ENCODE data around the gene SCRN2. TPM values are rescaled to one million over a fixed set of nuclear protein-coding genes. Genes with fewer than 3 reads are reported as not detected.

SCRN2 gene
- total and polyA plus RNA-seq, 2 of the 13 experiments (the other 11 are each of a cell fraction or from before 2014, with no cell fraction given) = 21.7 to 29.5 TPM

GRCh38 chr17:47889734-47890529 lies 48.9 kb upstream of the SCRN2 start (continued):
- TF ChIP-seq SP2 (CRISPR knock-in tag; IDR thresholded peaks at IDR 0.05) (no peak), ZBTB42 (CRISPR knock-in tag; IDR thresholded peaks at IDR 0.05) (no peak), ZNF329 (CRISPR knock-in tag; IDR thresholded peaks at IDR 0.05; ENCODE audit: low read depth) (no peak), TOE1 (CRISPR knock-in tag; IDR thresholded peaks at IDR 0.05) (no peak), ZNF652 (CRISPR knock-in tag; IDR thresholded peaks at IDR 0.05; ENCODE audit: borderline replicate concordance, low read depth) (no peak), ZNF333 (CRISPR knock-in tag; IDR thresholded peaks at IDR 0.05; ENCODE audit: borderline replicate concordance) (no peak), ZNF335 (CRISPR knock-in tag; IDR thresholded peaks at IDR 0.05) (0 out of 2 replicates have a peak, but pooled peaks have one; percentile 18), ZNF7 (CRISPR knock-in tag; IDR thresholded peaks at IDR 0.05) (no peak), ZNF552 (CRISPR knock-in tag; IDR thresholded peaks at IDR 0.05; ENCODE audit: borderline replicate concordance) (no peak), ZNF597 (CRISPR knock-in tag; IDR thresholded peaks at IDR 0.05) (no peak), HBP1 (CRISPR knock-in tag; IDR thresholded peaks at IDR 0.05; ENCODE audit: low read depth) (no peak), ZNF572 (CRISPR knock-in tag; IDR thresholded peaks at IDR 0.05) (no peak), ADNP (CRISPR knock-in tag; IDR thresholded peaks at IDR 0.05) (no peak), ZNF251 (CRISPR knock-in tag; IDR thresholded peaks at IDR 0.05) (no peak), ZNF605 (CRISPR knock-in tag; IDR thresholded peaks at IDR 0.05) (no peak), SMAD3 (CRISPR knock-in tag; IDR thresholded peaks at IDR 0.05) (peak; percentile 62; the same call in 1 of the 2 replicates), ATRX (CRISPR knock-in tag; IDR thresholded peaks at IDR 0.05; ENCODE audit: borderline replicate concordance) (no peak), POGZ (CRISPR knock-in tag; IDR thresholded peaks at IDR 0.05) (no peak), RFXANK (CRISPR knock-in tag; IDR thresholded peaks at IDR 0.05) (no peak), ZNF496 (CRISPR knock-in tag; IDR thresholded peaks at IDR 0.05; ENCODE audit: insufficient replicate concordance) (no peak), THAP11 (CRISPR knock-in tag; IDR thresholded peaks at IDR 0.05) (0 out of 2 replicates have a peak, but pooled peaks have one; percentile 47), ZNF883 (CRISPR knock-in tag; IDR thresholded peaks at IDR 0.05; ENCODE audit: not compliant biosample characterization) (peak; percentile 54)
- TF ChIP-seq, protein P1, sequence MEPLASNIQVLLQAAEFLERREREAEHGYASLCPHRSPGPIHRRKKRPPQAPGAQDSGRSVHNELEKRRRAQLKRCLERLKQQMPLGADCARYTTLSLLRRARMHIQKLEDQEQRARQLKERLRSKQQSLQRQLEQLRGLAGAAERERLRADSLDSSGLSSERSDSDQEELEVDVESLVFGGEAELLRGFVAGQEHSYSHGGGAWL (CRISPR knock-in tag; IDR thresholded peaks at IDR 0.05) = no peak
- TF ChIP-seq, protein P2, sequence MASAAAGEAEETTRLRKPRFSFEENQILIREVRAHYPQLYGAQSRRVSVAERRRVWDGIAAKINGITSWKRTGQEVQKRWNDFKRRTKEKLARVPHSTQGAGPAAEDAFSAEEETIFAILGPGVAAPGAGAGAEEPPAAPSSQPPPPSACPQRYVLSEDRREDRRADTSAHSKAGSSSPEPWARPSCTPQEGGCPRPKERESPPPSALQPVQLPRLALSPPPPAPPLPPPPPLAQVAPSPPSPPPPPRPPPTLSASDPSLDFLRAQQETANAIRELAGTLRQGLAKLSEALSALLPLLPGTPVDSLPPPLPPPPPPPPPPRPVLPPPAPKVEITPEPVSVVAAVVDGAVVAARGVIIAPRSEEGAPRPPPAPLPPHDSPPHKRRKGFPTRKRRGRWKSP (CRISPR knock-in tag; IDR thresholded peaks at IDR 0.05) = no peak
- TF ChIP-seq, protein P3, sequence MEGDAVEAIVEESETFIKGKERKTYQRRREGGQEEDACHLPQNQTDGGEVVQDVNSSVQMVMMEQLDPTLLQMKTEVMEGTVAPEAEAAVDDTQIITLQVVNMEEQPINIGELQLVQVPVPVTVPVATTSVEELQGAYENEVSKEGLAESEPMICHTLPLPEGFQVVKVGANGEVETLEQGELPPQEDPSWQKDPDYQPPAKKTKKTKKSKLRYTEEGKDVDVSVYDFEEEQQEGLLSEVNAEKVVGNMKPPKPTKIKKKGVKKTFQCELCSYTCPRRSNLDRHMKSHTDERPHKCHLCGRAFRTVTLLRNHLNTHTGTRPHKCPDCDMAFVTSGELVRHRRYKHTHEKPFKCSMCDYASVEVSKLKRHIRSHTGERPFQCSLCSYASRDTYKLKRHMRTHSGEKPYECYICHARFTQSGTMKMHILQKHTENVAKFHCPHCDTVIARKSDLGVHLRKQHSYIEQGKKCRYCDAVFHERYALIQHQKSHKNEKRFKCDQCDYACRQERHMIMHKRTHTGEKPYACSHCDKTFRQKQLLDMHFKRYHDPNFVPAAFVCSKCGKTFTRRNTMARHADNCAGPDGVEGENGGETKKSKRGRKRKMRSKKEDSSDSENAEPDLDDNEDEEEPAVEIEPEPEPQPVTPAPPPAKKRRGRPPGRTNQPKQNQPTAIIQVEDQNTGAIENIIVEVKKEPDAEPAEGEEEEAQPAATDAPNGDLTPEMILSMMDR (CRISPR knock-in tag; IDR thresholded peaks at IDR 0.05) = peak; percentile 99

Data from HepG2 (cell line).